ENCODE measurements around the gene MRPL28. TPM values are rescaled to one million over a fixed set of nuclear protein-coding genes. Genes with fewer than 3 reads are reported as not detected.
A peak's percentile ranks its signal among the peaks of the same experiment; 100 is the strongest.

Gene MRPL28
- total and polyA plus RNA-seq, 2 experiments from 2014 or later, result 242 to 290 TPM

DNA sequence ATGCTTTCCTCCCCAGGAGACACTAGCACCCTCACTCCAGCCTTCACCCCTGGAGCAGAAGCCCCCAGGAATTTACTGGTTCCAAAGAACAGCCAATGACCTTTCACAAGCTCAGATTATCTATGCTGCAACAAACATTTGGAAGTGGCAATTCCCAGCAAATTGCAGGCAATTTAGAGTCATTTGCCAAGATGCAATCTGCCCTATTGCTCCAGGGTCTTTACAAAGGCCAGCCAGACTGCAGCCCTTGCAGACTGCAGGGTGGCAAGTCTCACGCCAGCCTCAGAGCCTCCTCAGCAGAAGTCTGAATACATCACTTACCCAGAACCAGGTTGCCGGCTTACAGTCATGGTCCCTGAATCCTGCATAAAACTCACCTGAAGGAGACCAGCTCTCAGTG lies 39.6 kb downstream of the MRPL28 start:
- DNase-seq (ENCODE audit: low read depth in 1 of 2, low spot score in 1 of 2), result no peak
- H3K36me3 ChIP-seq, result no peaks in the 10 kb centered on the region
- H3K9me3 ChIP-seq (ENCODE audit: low read depth), result no peaks in the 10 kb centered on the region
- peaks cover 4% of the 10 kb centered on the region for H3K4me1 ChIP-seq (ENCODE audit: low read depth)
- TF ChIP-seq, protein P1, sequence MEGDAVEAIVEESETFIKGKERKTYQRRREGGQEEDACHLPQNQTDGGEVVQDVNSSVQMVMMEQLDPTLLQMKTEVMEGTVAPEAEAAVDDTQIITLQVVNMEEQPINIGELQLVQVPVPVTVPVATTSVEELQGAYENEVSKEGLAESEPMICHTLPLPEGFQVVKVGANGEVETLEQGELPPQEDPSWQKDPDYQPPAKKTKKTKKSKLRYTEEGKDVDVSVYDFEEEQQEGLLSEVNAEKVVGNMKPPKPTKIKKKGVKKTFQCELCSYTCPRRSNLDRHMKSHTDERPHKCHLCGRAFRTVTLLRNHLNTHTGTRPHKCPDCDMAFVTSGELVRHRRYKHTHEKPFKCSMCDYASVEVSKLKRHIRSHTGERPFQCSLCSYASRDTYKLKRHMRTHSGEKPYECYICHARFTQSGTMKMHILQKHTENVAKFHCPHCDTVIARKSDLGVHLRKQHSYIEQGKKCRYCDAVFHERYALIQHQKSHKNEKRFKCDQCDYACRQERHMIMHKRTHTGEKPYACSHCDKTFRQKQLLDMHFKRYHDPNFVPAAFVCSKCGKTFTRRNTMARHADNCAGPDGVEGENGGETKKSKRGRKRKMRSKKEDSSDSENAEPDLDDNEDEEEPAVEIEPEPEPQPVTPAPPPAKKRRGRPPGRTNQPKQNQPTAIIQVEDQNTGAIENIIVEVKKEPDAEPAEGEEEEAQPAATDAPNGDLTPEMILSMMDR (IDR thresholded peaks at IDR 0.05; ENCODE audit: low read depth, low read length), result no peak
- H3K27ac ChIP-seq, result peak overlapping the region; percentile 45
- H3K27me3 ChIP-seq, result no peaks in the 10 kb centered on the region
- no peak overlapping the region for H3K4me3 ChIP-seq

DNA sequence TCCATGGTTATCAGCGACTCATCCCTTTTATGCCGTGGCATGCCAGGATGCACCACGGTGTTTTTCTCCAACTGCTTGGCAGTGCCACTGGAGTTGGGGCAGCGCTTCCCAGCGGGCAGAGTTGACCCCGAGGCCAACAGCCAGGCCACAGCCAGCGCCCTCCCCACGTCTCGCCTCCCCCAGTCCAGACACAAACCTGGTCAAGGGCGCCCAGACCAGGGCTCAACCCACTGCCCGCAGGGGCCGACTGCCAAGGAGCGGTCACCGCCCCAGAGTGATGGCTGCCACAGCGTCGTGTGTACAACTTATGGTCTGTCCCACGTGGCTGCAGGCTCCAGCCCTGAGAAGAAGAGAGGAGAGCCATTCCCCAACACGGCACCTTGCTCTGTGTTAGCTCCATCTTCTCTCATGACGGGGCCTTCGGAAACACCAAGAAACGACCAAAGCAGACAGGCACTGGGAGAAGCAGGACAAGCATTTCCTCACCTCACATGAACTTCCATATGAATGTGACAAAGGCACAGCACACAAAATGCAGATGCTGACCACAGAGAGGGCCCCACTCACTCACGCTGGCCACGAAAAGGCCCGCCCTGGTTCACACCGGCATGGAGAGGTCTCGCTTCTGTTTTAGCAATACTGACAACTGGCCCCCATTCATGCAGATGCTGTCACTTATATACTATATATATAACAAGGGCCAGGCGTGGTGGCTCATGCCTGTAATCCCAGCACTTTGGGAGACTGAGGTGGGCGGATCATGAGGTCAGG lies 44.8 kb downstream of the MRPL28 start:
- H3K4me1 ChIP-seq (ENCODE audit: low read depth), result no peaks in the 10 kb centered on the region
- H3K36me3 ChIP-seq, result no peaks in the 10 kb centered on the region
- no peak overlapping the region for H3K27ac ChIP-seq
- TF ChIP-seq, protein P1 (IDR thresholded peaks at IDR 0.05; ENCODE audit: low read depth, low read length), result no peak
- no peak for DNase-seq (ENCODE audit: low read depth in 1 of 2, low spot score in 1 of 2)
- no peaks in the 10 kb centered on the region for H3K9me3 ChIP-seq (ENCODE audit: low read depth)
- H3K27me3 ChIP-seq, result no peaks in the 10 kb centered on the region
- H3K4me3 ChIP-seq, result no peak overlapping the region

DNA sequence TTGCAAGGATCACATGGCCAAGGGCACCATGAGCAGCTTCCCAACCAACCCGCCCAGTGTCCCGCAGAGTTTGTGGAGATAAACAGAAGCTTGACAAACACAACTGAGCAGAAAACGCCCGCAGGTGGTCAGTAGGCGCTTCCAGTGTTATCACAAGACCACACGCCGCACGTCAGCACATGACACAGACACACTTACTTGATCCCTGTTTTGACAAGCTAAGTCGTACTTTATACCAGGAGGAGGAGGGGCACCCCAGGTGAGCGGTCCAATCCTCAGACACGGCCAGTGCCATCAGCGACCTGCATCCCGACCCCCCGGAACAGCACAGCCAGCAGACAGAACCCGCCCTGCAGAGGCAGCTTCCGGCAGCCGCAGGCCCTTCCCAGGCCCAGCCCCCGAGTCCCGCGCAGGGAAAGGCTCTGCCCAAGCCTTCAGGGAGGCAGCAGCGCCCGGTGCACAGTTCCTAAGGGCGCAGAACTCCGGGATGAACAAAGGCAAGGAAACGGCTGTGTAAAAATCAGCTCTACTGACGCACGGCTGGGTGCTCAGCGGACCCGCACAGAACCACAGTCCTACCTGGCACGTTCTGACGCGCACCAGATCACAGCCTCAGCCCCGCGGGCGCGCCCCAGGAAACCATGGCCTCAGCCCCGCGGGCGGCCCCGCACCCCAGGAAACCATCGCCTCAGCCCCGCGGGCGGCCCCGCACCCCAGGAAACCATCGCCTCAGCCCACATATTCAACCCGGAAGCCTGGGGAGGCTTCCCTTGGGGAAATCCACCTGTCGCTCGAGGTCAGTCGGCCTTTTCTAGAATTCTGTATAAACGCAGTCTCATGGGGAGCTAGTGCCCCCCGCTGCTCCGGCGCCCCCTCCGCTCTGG lies 45.6 kb downstream of the MRPL28 start:
- TF ChIP-seq, protein P1 (IDR thresholded peaks at IDR 0.05; ENCODE audit: low read depth, low read length), result no peak
- Histone ChIP-seq H3K27me3 (no peaks in the 10 kb centered on the region), H3K4me3 (no peak overlapping the region), H3K4me1 (ENCODE audit: low read depth) (no peaks in the 10 kb centered on the region), H3K27ac (no peak overlapping the region), H3K9me3 (ENCODE audit: low read depth) (no peaks in the 10 kb centered on the region), H3K36me3 (no peaks in the 10 kb centered on the region)
- no peak for DNase-seq (ENCODE audit: low read depth in 1 of 2, low spot score in 1 of 2)

DNA sequence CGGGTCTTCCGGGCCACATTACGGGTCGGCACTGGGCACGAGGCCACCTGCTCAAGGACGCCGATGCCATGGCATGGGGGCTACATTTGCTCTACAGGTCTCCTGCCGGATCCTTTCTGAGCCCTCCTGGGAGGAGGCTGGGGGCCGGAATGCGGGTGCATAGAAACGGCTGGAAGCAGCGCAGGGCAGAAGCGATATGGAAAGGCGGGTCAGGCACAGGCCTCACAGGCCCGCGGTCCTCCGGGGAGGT lies 46.2 kb downstream of the MRPL28 start:
- Histone ChIP-seq H3K4me3 (no peak overlapping the region), H3K27ac (no peak overlapping the region), H3K9me3 (ENCODE audit: low read depth) (no peaks in the 10 kb centered on the region), H3K4me1 (ENCODE audit: low read depth) (no peaks in the 10 kb centered on the region), H3K27me3 (no peaks in the 10 kb centered on the region), H3K36me3 (no peaks in the 10 kb centered on the region)
- no peak for DNase-seq (ENCODE audit: low read depth in 1 of 2, low spot score in 1 of 2)
- TF ChIP-seq, protein P1 (IDR thresholded peaks at IDR 0.05; ENCODE audit: low read depth, low read length), result no peak

DNA sequence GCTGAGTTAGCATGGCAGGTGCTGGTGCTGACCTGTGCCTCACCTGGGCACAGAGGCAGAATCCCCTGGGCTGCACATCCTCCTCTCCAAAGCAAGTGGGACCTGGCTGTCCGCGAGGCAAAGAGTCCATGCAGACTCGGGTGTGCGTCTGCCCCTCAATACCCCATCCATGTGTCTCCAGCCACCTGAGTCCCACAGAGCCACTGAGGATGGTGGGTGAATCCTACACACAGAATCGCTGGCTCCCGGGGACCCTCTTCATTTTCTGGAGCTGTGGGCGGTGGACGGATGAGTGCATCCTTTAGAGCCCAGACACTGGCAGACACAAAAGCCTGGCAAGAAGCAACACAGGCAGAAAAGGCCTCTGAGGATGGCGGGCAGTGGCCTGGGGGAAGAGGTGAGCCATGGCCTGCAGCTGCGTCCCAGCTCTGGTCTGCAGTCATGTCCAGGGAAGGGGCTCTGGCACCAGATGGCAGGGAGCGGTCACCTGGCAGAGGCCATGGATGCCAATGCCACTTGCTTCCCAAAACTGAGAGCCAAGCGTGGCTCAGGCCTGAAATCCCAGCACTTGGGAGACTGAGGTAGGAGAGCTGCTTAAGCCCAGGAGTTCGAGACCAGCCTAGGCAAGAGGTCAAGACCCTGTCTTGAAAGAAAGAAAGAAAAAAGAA lies 47.7 kb downstream of the MRPL28 start:
- no peaks in the 10 kb centered on the region for H3K9me3 ChIP-seq (ENCODE audit: low read depth)

More for the DNA sequence above, 47.7 kb downstream of the MRPL28 start:
- Histone ChIP-seq H3K27me3 (no peaks in the 10 kb centered on the region), H3K36me3 (no peaks in the 10 kb centered on the region), H3K4me1 (ENCODE audit: low read depth) (no peaks in the 10 kb centered on the region), H3K4me3 (no peak overlapping the region), H3K27ac (no peak overlapping the region)
- no peak for DNase-seq (ENCODE audit: low read depth in 1 of 2, low spot score in 1 of 2)
- TF ChIP-seq, protein P1 (IDR thresholded peaks at IDR 0.05; ENCODE audit: low read depth, low read length), result no peak
